Coronary artery (tissue), 2 donors: Measurements from ENCODE around the gene FOXP1.

Source experiments
- DNase-seq: peaks from one replicate; pipeline ENCODE4 v3.0.0-alpha.2; 2017; ENCODE audit warnings: low spot score
- H3K27ac ChIP-seq, 2 donors: fragments of 200-600 bp; sonication (generic); one replicate each; pipeline ENCODE4 v1.5.1; 2016 to 2019
- H3K4me3 ChIP-seq: fragments of 200-600 bp; sonication (generic); 2 replicates; pipeline ENCODE4 v1.5.1; 2016; ENCODE audit warnings: mild to moderate bottlenecking, moderate library complexity
- CTCF ChIP-seq: fragments of 200-600 bp; sonication (generic); IDR thresholded peaks from one replicate; pipeline ENCODE4 v1.5.1; 2019; ENCODE audit warnings: antibody characterized with exemption

The FOXP1 gene

GRCh38 chr3:71616571-71617021 lies 33.1 kb upstream of the FOXP1 start:
- Histone ChIP-seq H3K27ac (no peak overlapping the region), H3K4me3 (no peak overlapping the region)
- TF ChIP-seq CTCF: no peak
- DNase-seq: no peak

GRCh38 chr3:71614869-71615268 lies 31.3 kb upstream of the FOXP1 start:
- DNase-seq: no peak
- no peak for TF ChIP-seq CTCF
- H3K4me3 ChIP-seq: no peak overlapping the region
- no peak overlapping the region for H3K27ac ChIP-seq

GRCh38 chr3:71614426-71614825 lies 30.9 kb upstream of the FOXP1 start:
- Histone ChIP-seq H3K4me3 (no peak overlapping the region), H3K27ac (no peak overlapping the region)
- DNase-seq: no peak
- no peak for TF ChIP-seq CTCF

GRCh38 chr3:71611099-71611498 lies 27.6 kb upstream of the FOXP1 start:
- H3K4me3 ChIP-seq: no peak overlapping the region
- no peak for DNase-seq
- H3K27ac ChIP-seq: no peak overlapping the region
- no peak for TF ChIP-seq CTCF

- Histone ChIP-seq H3K27ac (no peak overlapping the region), H3K4me3 (no peak overlapping the region)
- DNase-seq: no peak
- no peak for TF ChIP-seq CTCF
Observed at GRCh38 chr3:71607364-71607763, 23.8 kb upstream of the FOXP1 start.

- H3K27ac ChIP-seq: no peak overlapping the region
- no peak for DNase-seq
- no peak for TF ChIP-seq CTCF
- H3K4me3 ChIP-seq: no peak overlapping the region
Observed at GRCh38 chr3:71606582-71606981, 23.1 kb upstream of the FOXP1 start.

- Histone ChIP-seq H3K4me3 (no peak overlapping the region), H3K27ac (no peak overlapping the region)
- no peak for DNase-seq
- no peak for TF ChIP-seq CTCF
Observed at GRCh38 chr3:71602256-71602655, 18.7 kb upstream of the FOXP1 start.
